GM12891 (cell line): ENCODE data around the gene RABAC1.

Experiments
- POLR2AphosphoS5 ChIP-seq: IDR thresholded peaks from 2 replicates; pipeline ENCODE4 v1.6.1; 2011; ENCODE audit warnings: low read depth, low read length, control low read depth
- TAF1 ChIP-seq: IDR thresholded peaks from 2 replicates; pipeline ENCODE4 v1.6.1; 2011; ENCODE audit warnings: low read depth, low read length, control low read depth

DNA sequence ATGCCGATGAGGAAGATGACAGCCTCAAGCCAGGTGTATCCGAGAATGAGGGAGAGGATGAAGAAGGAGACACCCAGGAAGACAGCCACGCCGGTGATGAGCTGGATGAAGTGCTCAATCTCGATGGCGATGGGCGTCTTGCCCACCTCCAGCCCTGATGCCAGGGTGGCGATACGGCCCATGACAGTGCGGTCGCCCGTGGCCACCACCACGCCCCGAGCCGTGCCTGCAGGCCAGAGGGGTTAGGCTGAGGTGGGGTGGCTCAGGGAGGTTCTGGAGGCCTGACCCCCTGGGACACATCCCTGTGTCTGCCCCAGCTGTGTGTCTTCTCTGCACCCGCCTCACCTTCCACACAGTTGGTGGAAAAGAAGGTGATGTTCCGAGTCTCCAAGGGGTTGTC, 25.8 kb upstream of the RABAC1 start:
- TF ChIP-seq POLR2AphosphoS5 (no peak), TAF1 (no peak)
